ENCODE measurements around the gene MPP4.

Gene MPP4

GRCh38 chr2:201709049-201709448 lies 10.6 kb upstream of the MPP4 start:
- TF ChIP-seq BACH2 (CRISPR knock-in tag; IDR thresholded peaks at IDR 0.05; ENCODE audit: borderline replicate concordance): no peak
- no peak for TF ChIP-seq CSDC2 (CRISPR knock-in tag; IDR thresholded peaks at IDR 0.05)
- no peak for TF ChIP-seq TOX (CRISPR knock-in tag; IDR thresholded peaks at IDR 0.05; ENCODE audit: borderline replicate concordance)
- TF ChIP-seq, protein P1, sequence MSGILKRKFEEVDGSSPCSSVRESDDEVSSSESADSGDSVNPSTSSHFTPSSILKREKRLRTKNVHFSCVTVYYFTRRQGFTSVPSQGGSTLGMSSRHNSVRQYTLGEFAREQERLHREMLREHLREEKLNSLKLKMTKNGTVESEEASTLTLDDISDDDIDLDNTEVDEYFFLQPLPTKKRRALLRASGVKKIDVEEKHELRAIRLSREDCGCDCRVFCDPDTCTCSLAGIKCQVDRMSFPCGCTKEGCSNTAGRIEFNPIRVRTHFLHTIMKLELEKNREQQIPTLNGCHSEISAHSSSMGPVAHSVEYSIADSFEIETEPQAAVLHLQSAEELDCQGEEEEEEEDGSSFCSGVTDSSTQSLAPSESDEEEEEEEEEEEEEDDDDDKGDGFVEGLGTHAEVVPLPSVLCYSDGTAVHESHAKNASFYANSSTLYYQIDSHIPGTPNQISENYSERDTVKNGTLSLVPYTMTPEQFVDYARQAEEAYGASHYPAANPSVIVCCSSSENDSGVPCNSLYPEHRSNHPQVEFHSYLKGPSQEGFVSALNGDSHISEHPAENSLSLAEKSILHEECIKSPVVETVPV (CRISPR knock-in tag; IDR thresholded peaks at IDR 0.05): no peak
- TF ChIP-seq GLIS3 (CRISPR knock-in tag; IDR thresholded peaks at IDR 0.05): no peak
- TF ChIP-seq TCF4 (CRISPR knock-in tag; IDR thresholded peaks at IDR 0.05; ENCODE audit: borderline replicate concordance): no peak
- ATAC-seq: peak; percentile 37; the same call in 2 of the 3 replicates

DNA sequence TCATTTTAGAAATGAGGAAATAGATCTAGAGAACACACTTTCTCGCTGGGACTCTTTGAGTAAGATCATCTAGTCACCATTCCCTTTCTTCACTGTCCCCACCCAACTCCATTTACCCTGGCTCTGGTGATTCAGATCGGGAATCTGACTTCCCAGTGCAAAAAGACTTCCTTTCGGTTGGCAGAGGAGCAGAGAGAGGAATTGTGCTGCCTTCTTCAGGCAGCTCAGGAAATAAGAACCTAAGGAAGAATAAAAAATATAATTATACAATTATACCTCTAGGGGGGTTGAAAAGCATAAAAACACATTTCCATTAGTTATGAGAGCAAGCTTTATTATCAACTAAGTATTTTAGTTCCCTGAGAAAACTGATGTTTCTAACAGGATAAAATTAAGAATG lies 9.3 kb upstream of the MPP4 start:
- TF ChIP-seq ESRRG (CRISPR knock-in tag; IDR thresholded peaks at IDR 0.05) (no peak), GLIS3 (CRISPR knock-in tag; IDR thresholded peaks at IDR 0.05) (no peak), ZC3H10 (CRISPR knock-in tag; IDR thresholded peaks at IDR 0.05) (no peak), ZFP3 (CRISPR knock-in tag; IDR thresholded peaks at IDR 0.05) (no peak), OSR1 (CRISPR knock-in tag; IDR thresholded peaks at IDR 0.05) (no peak), PPARA (CRISPR knock-in tag; IDR thresholded peaks at IDR 0.05; ENCODE audit: borderline replicate concordance) (no peak)
- TF ChIP-seq, protein P2, sequence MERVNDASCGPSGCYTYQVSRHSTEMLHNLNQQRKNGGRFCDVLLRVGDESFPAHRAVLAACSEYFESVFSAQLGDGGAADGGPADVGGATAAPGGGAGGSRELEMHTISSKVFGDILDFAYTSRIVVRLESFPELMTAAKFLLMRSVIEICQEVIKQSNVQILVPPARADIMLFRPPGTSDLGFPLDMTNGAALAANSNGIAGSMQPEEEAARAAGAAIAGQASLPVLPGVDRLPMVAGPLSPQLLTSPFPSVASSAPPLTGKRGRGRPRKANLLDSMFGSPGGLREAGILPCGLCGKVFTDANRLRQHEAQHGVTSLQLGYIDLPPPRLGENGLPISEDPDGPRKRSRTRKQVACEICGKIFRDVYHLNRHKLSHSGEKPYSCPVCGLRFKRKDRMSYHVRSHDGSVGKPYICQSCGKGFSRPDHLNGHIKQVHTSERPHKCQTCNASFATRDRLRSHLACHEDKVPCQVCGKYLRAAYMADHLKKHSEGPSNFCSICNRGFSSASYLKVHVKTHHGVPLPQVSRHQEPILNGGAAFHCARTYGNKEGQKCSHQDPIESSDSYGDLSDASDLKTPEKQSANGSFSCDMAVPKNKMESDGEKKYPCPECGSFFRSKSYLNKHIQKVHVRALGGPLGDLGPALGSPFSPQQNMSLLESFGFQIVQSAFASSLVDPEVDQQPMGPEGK (CRISPR knock-in tag; IDR thresholded peaks at IDR 0.05; ENCODE audit: borderline replicate concordance): no peak
- TF ChIP-seq, protein P1 (CRISPR knock-in tag; IDR thresholded peaks at IDR 0.05): no peak
- ATAC-seq: peak; percentile 89

- TF ChIP-seq, protein P2 (CRISPR knock-in tag; IDR thresholded peaks at IDR 0.05; ENCODE audit: borderline replicate concordance): no peak
- TF ChIP-seq ZFP3 (CRISPR knock-in tag; IDR thresholded peaks at IDR 0.05) (no peak), ZFP30 (CRISPR knock-in tag; IDR thresholded peaks at IDR 0.05) (no peak), TCF4 (CRISPR knock-in tag; IDR thresholded peaks at IDR 0.05; ENCODE audit: borderline replicate concordance) (no peak), OSR1 (CRISPR knock-in tag; IDR thresholded peaks at IDR 0.05) (no peak), CSDC2 (CRISPR knock-in tag; IDR thresholded peaks at IDR 0.05) (no peak), ZNF8 (CRISPR knock-in tag; IDR thresholded peaks at IDR 0.05) (no peak), RARB (CRISPR knock-in tag; IDR thresholded peaks at IDR 0.05) (no peak), ESRRG (CRISPR knock-in tag; IDR thresholded peaks at IDR 0.05) (no peak), ZNF70 (CRISPR knock-in tag; IDR thresholded peaks at IDR 0.05) (no peak), TSHZ2 (CRISPR knock-in tag; IDR thresholded peaks at IDR 0.05) (no peak), ZC3H10 (CRISPR knock-in tag; IDR thresholded peaks at IDR 0.05) (no peak), POU6F1 (CRISPR knock-in tag; IDR thresholded peaks at IDR 0.05; ENCODE audit: borderline replicate concordance, low read depth) (no peak), SNAI2 (CRISPR knock-in tag; IDR thresholded peaks at IDR 0.05) (no peak)
- peak; percentile 33; the same call in 2 of the 3 replicates for ATAC-seq
Observed at GRCh38 chr2:201707142-201707541, 8.7 kb upstream of the MPP4 start.

Data from SK-N-SH treated with all-trans-retinoic acid at 6 μM for 48 hours (cell line).